Measurements from ENCODE around the gene SPECC1L. TPM values are rescaled to one million over a fixed set of nuclear protein-coding genes. Genes with fewer than 3 reads are reported as not detected.

Gene SPECC1L
- total RNA-seq, 1 donor from 2014 or later, result 79.5 TPM

DNA sequence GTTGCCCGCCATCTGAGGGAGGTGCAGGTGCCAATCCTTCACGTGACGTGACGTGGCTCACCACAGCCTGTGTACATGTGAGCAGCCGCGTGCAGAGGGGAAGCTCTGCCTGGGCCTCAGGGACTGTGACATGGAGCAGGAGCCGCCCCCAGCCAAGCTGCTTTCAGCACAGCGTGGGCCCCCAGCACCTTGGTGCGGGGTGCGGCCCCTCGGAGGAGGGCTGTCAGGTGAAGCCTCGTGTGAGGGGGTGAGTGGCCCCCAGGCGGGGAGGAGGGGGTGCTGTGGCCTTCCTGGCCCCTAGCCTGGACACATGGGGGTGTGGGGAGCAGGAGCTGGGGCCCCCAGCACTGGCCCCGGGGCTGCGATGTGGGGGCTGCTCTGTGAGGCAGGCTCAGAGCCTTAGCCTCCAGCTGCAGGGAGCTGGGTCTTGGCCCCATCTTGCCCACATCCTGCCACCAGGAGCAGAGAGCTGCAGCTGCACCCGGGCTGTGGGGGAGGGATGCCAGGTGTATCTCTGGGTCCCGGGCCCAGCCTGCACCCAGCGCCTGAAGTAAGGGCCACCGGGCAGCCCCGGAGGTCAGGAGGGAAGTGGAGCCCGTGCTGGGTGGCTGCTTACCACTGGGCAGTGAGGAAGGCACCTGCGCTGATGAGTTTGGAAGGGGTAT lies 157.0 kb downstream of the SPECC1L start, which contains the start of gene ADORA2A:
ADORA2A (plus strand) TSS at position 100 of the 665 bp plus-strand sequence. CDS start 5,806 bp downstream, outside the sequence.
- peaks cover 20% of the 10 kb centered on the region for H3K4me1 Mint-ChIP-seq (ENCODE audit: unreplicated experiment)
- DNase-seq (ENCODE audit: extremely low spot score, unreplicated experiment), result no peak
- no peak within 1 kb of the TSS for H3K4me3 Mint-ChIP-seq (ENCODE audit: unreplicated experiment)
- H3K36me3 Mint-ChIP-seq (ENCODE audit: unreplicated experiment), result no peaks in the 10 kb centered on the region
- no peaks in the 10 kb centered on the region for H3K9me3 Mint-ChIP-seq (ENCODE audit: unreplicated experiment)
- TF ChIP-seq, protein P1, sequence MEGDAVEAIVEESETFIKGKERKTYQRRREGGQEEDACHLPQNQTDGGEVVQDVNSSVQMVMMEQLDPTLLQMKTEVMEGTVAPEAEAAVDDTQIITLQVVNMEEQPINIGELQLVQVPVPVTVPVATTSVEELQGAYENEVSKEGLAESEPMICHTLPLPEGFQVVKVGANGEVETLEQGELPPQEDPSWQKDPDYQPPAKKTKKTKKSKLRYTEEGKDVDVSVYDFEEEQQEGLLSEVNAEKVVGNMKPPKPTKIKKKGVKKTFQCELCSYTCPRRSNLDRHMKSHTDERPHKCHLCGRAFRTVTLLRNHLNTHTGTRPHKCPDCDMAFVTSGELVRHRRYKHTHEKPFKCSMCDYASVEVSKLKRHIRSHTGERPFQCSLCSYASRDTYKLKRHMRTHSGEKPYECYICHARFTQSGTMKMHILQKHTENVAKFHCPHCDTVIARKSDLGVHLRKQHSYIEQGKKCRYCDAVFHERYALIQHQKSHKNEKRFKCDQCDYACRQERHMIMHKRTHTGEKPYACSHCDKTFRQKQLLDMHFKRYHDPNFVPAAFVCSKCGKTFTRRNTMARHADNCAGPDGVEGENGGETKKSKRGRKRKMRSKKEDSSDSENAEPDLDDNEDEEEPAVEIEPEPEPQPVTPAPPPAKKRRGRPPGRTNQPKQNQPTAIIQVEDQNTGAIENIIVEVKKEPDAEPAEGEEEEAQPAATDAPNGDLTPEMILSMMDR (IDR thresholded peaks at IDR 0.05), result no peak
- H3K27me3 Mint-ChIP-seq (ENCODE audit: unreplicated experiment), result no peaks in the 10 kb centered on the region
- no peak within 1 kb of the TSS for H3K27ac Mint-ChIP-seq (ENCODE audit: unreplicated experiment)

DNA sequence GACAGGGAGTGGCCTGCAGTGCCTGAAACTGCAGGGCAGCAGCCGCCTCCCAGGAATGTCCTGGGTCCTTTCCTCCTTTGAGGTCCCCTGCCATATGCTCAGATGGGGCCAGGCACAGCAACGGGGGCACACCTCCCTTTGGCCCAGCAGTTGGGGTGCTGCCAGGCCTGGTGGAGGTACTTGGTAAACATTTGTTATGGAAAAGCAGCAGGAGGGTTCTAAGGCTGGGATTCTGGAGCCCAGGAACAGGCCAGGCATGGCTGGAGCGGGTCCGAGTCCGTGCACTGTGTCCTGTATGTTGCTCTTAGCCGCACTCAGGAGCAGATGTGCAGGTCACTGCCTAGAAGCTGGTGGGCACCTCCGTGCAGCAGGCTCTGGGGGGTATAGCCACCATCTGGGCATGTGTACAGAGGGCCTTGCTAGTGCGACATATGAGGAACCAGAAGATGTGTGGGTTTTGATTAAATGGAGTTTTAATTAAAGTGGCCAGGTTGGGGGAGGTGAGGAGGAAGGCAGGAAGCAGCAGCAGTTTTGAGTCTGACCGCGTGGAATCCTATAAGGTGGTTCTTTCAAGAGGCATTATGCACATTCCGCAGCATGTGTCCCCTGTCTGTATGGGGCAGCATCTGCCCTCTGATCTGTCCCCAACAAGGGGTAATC lies 158.2 kb downstream of the SPECC1L start:
- Mint-ChIP-seq H3K36me3 (ENCODE audit: unreplicated experiment) (no peaks in the 10 kb centered on the region), H3K9me3 (ENCODE audit: unreplicated experiment) (no peaks in the 10 kb centered on the region), H3K4me3 (ENCODE audit: unreplicated experiment) (no peak overlapping the region), H3K27me3 (ENCODE audit: unreplicated experiment) (no peaks in the 10 kb centered on the region), H3K4me1 (ENCODE audit: unreplicated experiment) (peaks cover 27% of the 10 kb centered on the region), H3K27ac (ENCODE audit: unreplicated experiment) (no peak overlapping the region)
- TF ChIP-seq, protein P1 (IDR thresholded peaks at IDR 0.05), result no peak
- DNase-seq (ENCODE audit: extremely low spot score, unreplicated experiment), result no peak

DNA sequence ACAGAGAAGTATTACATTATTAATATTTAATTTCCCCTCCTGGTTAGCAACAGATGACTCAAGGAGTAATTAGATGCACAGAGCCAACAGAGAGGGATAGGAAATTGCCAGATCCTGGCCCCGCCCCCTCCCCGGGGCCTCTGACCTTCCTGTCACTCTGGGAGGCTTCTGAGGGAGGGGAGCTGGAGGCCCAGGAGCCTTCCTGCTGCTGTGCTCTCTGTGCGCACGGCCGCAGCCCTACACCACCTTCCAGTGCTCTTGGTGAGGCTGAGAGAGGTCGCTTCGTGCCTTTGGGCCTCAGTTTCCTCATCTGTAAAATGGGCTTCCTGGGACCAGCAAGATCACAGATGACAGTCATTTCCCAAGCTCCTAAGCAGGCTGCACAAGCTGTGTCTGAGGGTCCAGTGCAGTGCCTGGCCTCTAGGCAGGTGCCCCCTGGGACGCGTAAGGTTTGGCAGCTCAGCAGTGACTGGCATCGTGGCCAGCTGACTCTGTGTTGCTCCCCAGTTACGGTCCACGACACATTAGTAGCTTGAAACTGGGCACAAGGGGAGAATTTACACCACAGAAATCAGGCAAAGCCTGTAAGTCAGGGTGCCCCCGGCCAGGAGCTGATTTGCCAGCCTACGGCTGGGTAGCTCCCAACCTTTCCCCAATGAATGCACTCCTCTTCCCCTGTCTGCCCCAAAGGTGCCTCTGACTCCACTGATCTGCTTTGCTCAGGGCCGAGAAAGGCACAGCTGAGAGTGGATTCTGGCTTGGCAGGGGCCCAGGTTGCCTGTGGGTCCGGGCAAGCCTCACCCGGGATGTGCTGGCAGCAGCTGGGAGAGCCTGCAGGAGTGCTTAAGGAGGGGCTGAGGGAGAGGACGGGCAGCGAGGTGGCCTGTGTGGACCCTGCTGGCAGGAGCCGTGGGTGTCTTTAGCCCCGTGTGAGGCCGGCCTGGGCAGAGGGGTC lies 159.1 kb downstream of the SPECC1L start:
- no peak for DNase-seq (ENCODE audit: extremely low spot score, unreplicated experiment)
- H3K27ac Mint-ChIP-seq (ENCODE audit: unreplicated experiment), result no peak overlapping the region
- H3K9me3 Mint-ChIP-seq (ENCODE audit: unreplicated experiment), result no peaks in the 10 kb centered on the region
- H3K36me3 Mint-ChIP-seq (ENCODE audit: unreplicated experiment), result no peaks in the 10 kb centered on the region
- TF ChIP-seq, protein P1 (IDR thresholded peaks at IDR 0.05), result no peak
- H3K27me3 Mint-ChIP-seq (ENCODE audit: unreplicated experiment), result no peaks in the 10 kb centered on the region
- H3K4me1 Mint-ChIP-seq (ENCODE audit: unreplicated experiment), result peaks cover 33% of the 10 kb centered on the region
- no peak overlapping the region for H3K4me3 Mint-ChIP-seq (ENCODE audit: unreplicated experiment)

DNA sequence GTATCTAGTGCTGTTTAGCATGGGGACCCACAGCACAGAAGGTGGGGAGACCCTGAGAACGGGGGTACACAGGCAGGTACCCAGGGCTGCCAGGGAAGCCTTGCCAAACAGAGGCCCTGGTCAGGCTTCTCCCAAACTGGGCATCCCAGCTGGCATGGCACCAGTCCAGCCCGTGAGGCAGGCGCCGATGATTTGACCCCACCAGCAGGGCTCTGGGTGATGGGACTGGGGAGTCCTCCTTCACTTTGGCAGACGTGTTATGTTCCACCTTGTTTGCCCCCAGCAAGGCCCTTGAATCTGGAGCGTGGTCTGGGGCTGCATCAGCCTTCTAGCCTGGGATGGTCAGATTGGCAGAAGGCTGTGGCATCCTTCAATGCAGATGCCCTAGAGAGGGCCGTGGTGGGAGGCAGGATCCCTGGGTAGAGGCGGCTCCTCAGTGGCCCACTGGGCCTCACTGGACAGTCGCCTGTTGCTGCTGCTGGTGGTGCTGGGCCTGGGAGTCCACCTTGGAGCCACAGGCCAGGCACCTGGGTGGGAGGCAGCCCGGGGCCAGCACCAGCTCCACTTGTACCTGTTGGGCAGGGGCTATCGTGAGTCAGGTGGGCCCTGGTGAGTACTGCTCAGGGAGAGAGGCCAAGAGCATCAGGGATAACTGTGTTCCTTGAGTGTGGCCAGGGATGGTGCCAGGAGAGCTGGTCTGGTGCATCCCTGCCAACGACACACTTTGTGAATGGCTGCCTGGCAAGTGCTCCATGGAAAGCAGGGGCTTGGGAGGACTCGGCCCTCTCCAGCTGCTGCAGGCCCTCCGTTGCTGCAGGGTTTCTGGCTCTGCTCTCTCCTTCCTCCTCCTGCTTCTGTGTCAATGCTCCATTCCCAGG lies 160.0 kb downstream of the SPECC1L start:
- Mint-ChIP-seq H3K4me3 (ENCODE audit: unreplicated experiment) (no peak overlapping the region), H3K4me1 (ENCODE audit: unreplicated experiment) (peaks cover 37% of the 10 kb centered on the region), H3K36me3 (ENCODE audit: unreplicated experiment) (no peaks in the 10 kb centered on the region), H3K27me3 (ENCODE audit: unreplicated experiment) (no peaks in the 10 kb centered on the region), H3K9me3 (ENCODE audit: unreplicated experiment) (no peaks in the 10 kb centered on the region), H3K27ac (ENCODE audit: unreplicated experiment) (no peak overlapping the region)
- TF ChIP-seq, protein P1 (IDR thresholded peaks at IDR 0.05), result no peak
- DNase-seq (ENCODE audit: extremely low spot score, unreplicated experiment), result no peak

Measured in osteocyte (in vitro differentiated cells).